SK-N-SH treated with all-trans-retinoic acid at 6 μM for 48 hours (cell line): ENCODE data around the gene CMTR1.

Experiments used
- ISL1 ChIP-seq: fragments of 250-450 bp; sonication (Bioruptor Pico); IDR thresholded peaks from 2 replicates; pipeline ENCODE4 v2.1.2; 2022; ENCODE audit warnings: mild to moderate bottlenecking, moderate library complexity
- OSR1 ChIP-seq: fragments of 250-450 bp; sonication (Bioruptor Pico); IDR thresholded peaks from 2 replicates; pipeline ENCODE4 v1.8.0; 2022; ENCODE audit warnings: moderate library complexity, mild to moderate bottlenecking, inconsistent platforms
- PPARA ChIP-seq: fragments of 250-450 bp; sonication (Bioruptor Pico); IDR thresholded peaks from 2 replicates; pipeline ENCODE4 v1.5.0; 2020; ENCODE audit warnings: mild to moderate bottlenecking, borderline replicate concordance
- RARB ChIP-seq: fragments of 250-450 bp; sonication (Bioruptor Pico); IDR thresholded peaks from 2 replicates; pipeline ENCODE4 v1.8.0; 2021; ENCODE audit warnings: mild to moderate bottlenecking, moderate library complexity
- SNAI2 ChIP-seq: fragments of 250-450 bp; sonication (Bioruptor Pico); IDR thresholded peaks from 2 replicates; pipeline ENCODE4 v1.5.0; 2020; ENCODE audit warnings: mild to moderate bottlenecking, moderate library complexity
- TOX ChIP-seq: fragments of 250-450 bp; sonication (Bioruptor Pico); IDR thresholded peaks from 2 replicates; pipeline ENCODE4 v1.8.0; 2021; ENCODE audit warnings: mild to moderate bottlenecking, moderate library complexity, borderline replicate concordance
- TSHZ2 ChIP-seq: fragments of 250-450 bp; sonication (Bioruptor Pico); IDR thresholded peaks from 2 replicates; pipeline ENCODE4 v1.5.0; 2020; ENCODE audit warnings: mild to moderate bottlenecking, moderate library complexity
- ZFP3 ChIP-seq: fragments of 250-450 bp; sonication (Bioruptor Pico); IDR thresholded peaks from 2 replicates; pipeline ENCODE4 v1.5.0; 2020; ENCODE audit warnings: mild to moderate bottlenecking, moderate library complexity
- ZFP30 ChIP-seq: fragments of 450-650 bp; formaldehyde crosslinking; IDR thresholded peaks from 2 replicates; pipeline ENCODE4 v1.5.0; 2022; ENCODE audit warnings: mild to moderate bottlenecking, moderate library complexity
- ZNF565 ChIP-seq: fragments of 450-650 bp; formaldehyde crosslinking; conservative IDR thresholded peaks from 2 replicates; pipeline ENCODE4 v1.5.0; 2020; ENCODE audit warnings: low read depth, mild to moderate bottlenecking, moderate library complexity
- ZNF8 ChIP-seq: fragments of 450-650 bp; formaldehyde crosslinking; IDR thresholded peaks from 2 replicates; pipeline ENCODE4 v1.5.0; 2020; ENCODE audit warnings: mild to moderate bottlenecking, moderate library complexity
- TF ChIP-seq, protein P1 (sequence below): fragments of 250-450 bp; sonication (Bioruptor Pico); IDR thresholded peaks from 2 replicates; pipeline ENCODE4 v1.8.0; 2021; ENCODE audit warnings: low read depth, mild to moderate bottlenecking, moderate library complexity, borderline replicate concordance
- TF ChIP-seq, protein P2 (sequence below): fragments of 250-450 bp; sonication (Bioruptor Pico); IDR thresholded peaks from 2 replicates; pipeline ENCODE4 v1.8.0; 2020; ENCODE audit warnings: mild to moderate bottlenecking, moderate library complexity, borderline replicate concordance

- TF ChIP-seq ISL1 (CRISPR knock-in tag) = no peak
- TF ChIP-seq PPARA = no peak
- TF ChIP-seq RARB (CRISPR knock-in tag) = no peak
- TF ChIP-seq ZFP3 (CRISPR knock-in tag) = no peak
- TF ChIP-seq, protein P1, sequence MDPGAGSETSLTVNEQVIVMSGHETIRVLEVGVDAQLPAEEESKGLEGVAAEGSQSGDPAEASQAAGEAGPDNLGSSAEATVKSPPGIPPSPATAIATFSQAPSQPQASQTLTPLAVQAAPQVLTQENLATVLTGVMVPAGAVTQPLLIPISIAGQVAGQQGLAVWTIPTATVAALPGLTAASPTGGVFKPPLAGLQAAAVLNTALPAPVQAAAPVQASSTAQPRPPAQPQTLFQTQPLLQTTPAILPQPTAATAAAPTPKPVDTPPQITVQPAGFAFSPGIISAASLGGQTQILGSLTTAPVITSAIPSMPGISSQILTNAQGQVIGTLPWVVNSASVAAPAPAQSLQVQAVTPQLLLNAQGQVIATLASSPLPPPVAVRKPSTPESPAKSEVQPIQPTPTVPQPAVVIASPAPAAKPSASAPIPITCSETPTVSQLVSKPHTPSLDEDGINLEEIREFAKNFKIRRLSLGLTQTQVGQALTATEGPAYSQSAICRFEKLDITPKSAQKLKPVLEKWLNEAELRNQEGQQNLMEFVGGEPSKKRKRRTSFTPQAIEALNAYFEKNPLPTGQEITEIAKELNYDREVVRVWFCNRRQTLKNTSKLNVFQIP (CRISPR knock-in tag) = no peak
- no peak for TF ChIP-seq ZFP30 (CRISPR knock-in tag)
- no peak for TF ChIP-seq OSR1 (CRISPR knock-in tag)
- TF ChIP-seq ZNF8 = no peak
- TF ChIP-seq ZNF565 (CRISPR knock-in tag) = no peak
- no peak for TF ChIP-seq TOX (CRISPR knock-in tag)
- TF ChIP-seq, protein P2, sequence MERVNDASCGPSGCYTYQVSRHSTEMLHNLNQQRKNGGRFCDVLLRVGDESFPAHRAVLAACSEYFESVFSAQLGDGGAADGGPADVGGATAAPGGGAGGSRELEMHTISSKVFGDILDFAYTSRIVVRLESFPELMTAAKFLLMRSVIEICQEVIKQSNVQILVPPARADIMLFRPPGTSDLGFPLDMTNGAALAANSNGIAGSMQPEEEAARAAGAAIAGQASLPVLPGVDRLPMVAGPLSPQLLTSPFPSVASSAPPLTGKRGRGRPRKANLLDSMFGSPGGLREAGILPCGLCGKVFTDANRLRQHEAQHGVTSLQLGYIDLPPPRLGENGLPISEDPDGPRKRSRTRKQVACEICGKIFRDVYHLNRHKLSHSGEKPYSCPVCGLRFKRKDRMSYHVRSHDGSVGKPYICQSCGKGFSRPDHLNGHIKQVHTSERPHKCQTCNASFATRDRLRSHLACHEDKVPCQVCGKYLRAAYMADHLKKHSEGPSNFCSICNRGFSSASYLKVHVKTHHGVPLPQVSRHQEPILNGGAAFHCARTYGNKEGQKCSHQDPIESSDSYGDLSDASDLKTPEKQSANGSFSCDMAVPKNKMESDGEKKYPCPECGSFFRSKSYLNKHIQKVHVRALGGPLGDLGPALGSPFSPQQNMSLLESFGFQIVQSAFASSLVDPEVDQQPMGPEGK (CRISPR knock-in tag) = no peak
- no peak for TF ChIP-seq TSHZ2 (CRISPR knock-in tag)
- TF ChIP-seq SNAI2 = no peak
These were observed 47.2 kb downstream of the CMTR1 start for GRCh38 chr6:37480118-37480736.
